HEK293T (cell line): ENCODE measurements around the gene AS3MT.
"Not testable (repeated sequence)": the region's sequence is repeated elsewhere in the genome, so short reads cannot be mapped to it uniquely, and the experiment has no call there.

Experiments
- CTCF ChIA-PET: fragments of 350-600 bp; formaldehyde crosslinking; extraction: SDS; loops from one replicate; lab custom pipeline; 2021; ENCODE audit warnings: antibody characterized with exemption, inconsistent platforms; lab: Yijun Ruan, JAX
- POLR2A ChIA-PET: fragments of 350-600 bp; formaldehyde crosslinking; extraction: SDS; loops from one replicate; lab custom pipeline; 2020; ENCODE audit warnings: antibody characterized with exemption, inconsistent platforms; lab: Yijun Ruan, JAX
- DNase-seq: peaks from one replicate; pipeline ENCODE4 v3.0.0; 2012; ENCODE audit warnings: mixed read lengths; ENCODE audit errors: extremely low spot score
- ARNT ChIP-seq: fragments of 450-650 bp; IDR thresholded peaks from 2 replicates; pipeline ENCODE4 v1.6.1; 2017; ENCODE audit warnings: mild to moderate bottlenecking
- BHLHE40 ChIP-seq: fragments of 450-650 bp; IDR thresholded peaks from 2 replicates; pipeline ENCODE4 v1.6.1; 2016; ENCODE audit warnings: mild to moderate bottlenecking, moderate library complexity, borderline replicate concordance
- CTBP1 ChIP-seq: fragments of 450-650 bp; IDR thresholded peaks from 2 replicates; pipeline ENCODE4 v1.6.1; 2016; ENCODE audit warnings: borderline replicate concordance
- ELF4 ChIP-seq: fragments of 450-650 bp; IDR thresholded peaks from 2 replicates; pipeline ENCODE4 v1.6.1; 2017; ENCODE audit warnings: antibody characterized with exemption
- FOXA1 ChIP-seq: fragments of 450-650 bp; IDR thresholded peaks from 2 replicates; pipeline ENCODE4 v1.6.1; 2016; ENCODE audit warnings: mild to moderate bottlenecking
- FOXK2 ChIP-seq: fragments of 450-650 bp; IDR thresholded peaks from 2 replicates; pipeline ENCODE4 v1.6.1; 2016; ENCODE audit warnings: mild to moderate bottlenecking
- FOXM1 ChIP-seq: fragments of 450-650 bp; IDR thresholded peaks from 2 replicates; pipeline ENCODE4 v1.6.1; 2017; ENCODE audit warnings: mild to moderate bottlenecking, borderline replicate concordance
- HDGF ChIP-seq: fragments of 450-650 bp; IDR thresholded peaks from 2 replicates; pipeline ENCODE4 v1.6.1; 2017; ENCODE audit warnings: antibody characterized with exemption, borderline replicate concordance
- L3MBTL2 ChIP-seq: fragments of 450-650 bp; conservative IDR thresholded peaks from 2 replicates; pipeline ENCODE4 v1.6.1; 2016; ENCODE audit warnings: mild to moderate bottlenecking
- LEF1 ChIP-seq: fragments of 450-650 bp; IDR thresholded peaks from 2 replicates; pipeline ENCODE4 v1.6.1; 2017; ENCODE audit warnings: mild to moderate bottlenecking, borderline replicate concordance
- NFRKB ChIP-seq: fragments of 450-650 bp; IDR thresholded peaks from 2 replicates; pipeline ENCODE4 v1.6.1; 2016; ENCODE audit warnings: mild to moderate bottlenecking, moderate library complexity
- PKNOX1 ChIP-seq: fragments of 450-650 bp; IDR thresholded peaks from 2 replicates; pipeline ENCODE4 v1.6.1; 2016
- SP1 ChIP-seq: fragments of 450-650 bp; IDR thresholded peaks from 2 replicates; pipeline ENCODE4 v1.6.1; 2017
- SUZ12 ChIP-seq: fragments of 450-650 bp; IDR thresholded peaks from 2 replicates; pipeline ENCODE4 v1.6.1; 2016; ENCODE audit warnings: mild to moderate bottlenecking
- TARDBP ChIP-seq: fragments of 450-650 bp; IDR thresholded peaks from 2 replicates; pipeline ENCODE4 v1.6.1; 2016
- ZNF384 ChIP-seq: fragments of 450-650 bp; IDR thresholded peaks from 2 replicates; pipeline ENCODE4 v1.6.1; 2016

The AS3MT gene

GRCh38 chr10:102850025-102850518 lies 19.2 kb upstream of the AS3MT start:
- DNase-seq = no peak
- CTCF ChIA-PET = interaction anchor here (1.0 kb wide), 1 partner anchor 13 kb away, joined by 3 read pairs; the partner anchor contains the start of gene CYP17A1
- no peak for TF ChIP-seq BHLHE40
- no peak for TF ChIP-seq HDGF
- no peak for TF ChIP-seq NFRKB
- no peak for TF ChIP-seq LEF1
- TF ChIP-seq TARDBP = no peak
- TF ChIP-seq ARNT = no peak
- no peak for TF ChIP-seq FOXK2
- no peak for TF ChIP-seq FOXM1
- no peak for TF ChIP-seq SUZ12
- no peak for TF ChIP-seq PKNOX1
- POLR2A ChIA-PET = interaction anchor here (1.8 kb wide), 1 partner anchor 19 kb away, joined by 5 read pairs; the partner anchor contains the start of gene AS3MT

GRCh38 chr10:102853237-102853636 lies 16.0 kb upstream of the AS3MT start:
- POLR2A ChIA-PET = interaction anchor here (3.1 kb wide), 1 partner anchor 16 kb away, joined by 30 read pairs; the partner anchor contains the start of gene AS3MT
- DNase-seq, CTCF ChIA-PET: not testable (repeated sequence)

GRCh38 chr10:102855731-102856436 lies 13.4 kb upstream of the AS3MT start:
- CTCF ChIA-PET = not testable (repeated sequence)
- DNase-seq = peak; percentile 43

GRCh38 chr10:102856758-102857424 lies 12.4 kb upstream of the AS3MT start:
- CTCF ChIA-PET = no interaction called here
- no peak for DNase-seq
- TF ChIP-seq ARNT (no peak), LEF1 (no peak), FOXA1 (no peak), SP1 (no peak), ZNF384 (no peak), CTBP1 (no peak), L3MBTL2 (no peak), ELF4 (no peak), TARDBP (no peak), FOXK2 (no peak), NFRKB (no peak), HDGF (no peak), BHLHE40 (no peak), FOXM1 (no peak), SUZ12 (no peak), PKNOX1 (no peak)
- POLR2A ChIA-PET = no interaction called here

More at GRCh38 chr10:102855731-102856436, 13.4 kb upstream of the AS3MT start:
- TF ChIP-seq ZNF384 = peak; percentile 22; the same call in 1 of the 2 replicates
- POLR2A ChIA-PET = interaction anchor here (3.1 kb wide), 1 partner anchor 13 kb away, joined by 30 read pairs; the partner anchor contains the start of gene AS3MT

GRCh38 chr10:102859911-102860310 lies 9.4 kb upstream of the AS3MT start:
- TF ChIP-seq BHLHE40 = no peak
- no peak for TF ChIP-seq SUZ12
- no peak for TF ChIP-seq NFRKB
- no peak for TF ChIP-seq FOXM1
- TF ChIP-seq FOXK2 = no peak
- no peak for TF ChIP-seq TARDBP
- no peak for TF ChIP-seq FOXA1
- TF ChIP-seq SP1 = no peak
- no peak for TF ChIP-seq CTBP1
- TF ChIP-seq L3MBTL2 = no peak
- TF ChIP-seq PKNOX1 = no peak
- DNase-seq = no peak
- ChIA-PET POLR2A (interaction anchor here (1.1 kb wide), 1 partner anchor 10 kb away, joined by 4 read pairs; the partner anchor contains the start of gene AS3MT), CTCF (no interaction called here)

GRCh38 chr10:102863660-102864059 lies 5.6 kb upstream of the AS3MT start:
- no peak for DNase-seq
- TF ChIP-seq L3MBTL2 = no peak
- TF ChIP-seq NFRKB = no peak
- TF ChIP-seq CTBP1 = no peak
- no peak for TF ChIP-seq HDGF
- TF ChIP-seq SUZ12 = no peak
- TF ChIP-seq FOXK2 = no peak
- no peak for TF ChIP-seq ELF4
- TF ChIP-seq ZNF384 = no peak
- ChIA-PET CTCF (no interaction called here), POLR2A (interaction anchor here (1.7 kb wide), 1 partner anchor 9 kb away, joined by 5 read pairs; the partner anchor contains the start of gene BORCS7)
